ENCODE results near the gene SLC16A9. TPM values are rescaled to one million over a fixed set of nuclear protein-coding genes. Genes with fewer than 3 reads are reported as not detected.
"Not testable (repeated sequence)": the region's sequence is repeated elsewhere in the genome, so short reads cannot be mapped to it uniquely, and the experiment has no call there.

The SLC16A9 gene
- total RNA-seq, 3 donors from 2014 or later = 7.2 to 34.9 (median 28.8) TPM

DNA sequence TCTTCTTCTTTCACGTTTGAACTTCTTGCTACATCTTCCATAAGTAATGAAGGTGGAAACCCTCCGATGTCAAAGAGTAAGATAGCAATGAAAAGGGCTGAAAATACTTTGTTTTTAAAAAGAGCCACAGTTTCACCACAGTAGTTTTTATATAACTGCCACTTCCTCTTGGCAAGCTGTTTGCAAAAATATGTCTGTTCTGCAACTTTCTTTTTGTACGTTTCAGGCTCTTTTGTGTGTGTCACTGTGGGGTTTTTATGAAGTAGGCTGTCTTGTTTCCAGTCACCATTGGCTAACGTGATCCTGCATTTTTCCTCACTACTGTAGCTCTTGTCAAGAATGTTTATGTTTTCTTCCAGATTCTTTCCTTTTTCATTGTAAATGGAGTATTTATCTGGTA lies 55.6 kb downstream of the SLC16A9 start:
- Histone ChIP-seq H3K4me1 (ENCODE audit: low read depth) (no peaks in the 10 kb centered on the region), H3K36me3 (ENCODE audit: low read depth) (no peaks in the 10 kb centered on the region), H3K4me3 (no peak overlapping the region), H3K9me3 (no peaks in the 10 kb centered on the region)
- no peak for TF ChIP-seq CTCF (IDR thresholded peaks at IDR 0.05)
- intact Hi-C loops (cut with DNase I, micrococcal nuclease) = no loop called here
- ATAC-seq (no peak), DNase-seq (no peak)

DNA sequence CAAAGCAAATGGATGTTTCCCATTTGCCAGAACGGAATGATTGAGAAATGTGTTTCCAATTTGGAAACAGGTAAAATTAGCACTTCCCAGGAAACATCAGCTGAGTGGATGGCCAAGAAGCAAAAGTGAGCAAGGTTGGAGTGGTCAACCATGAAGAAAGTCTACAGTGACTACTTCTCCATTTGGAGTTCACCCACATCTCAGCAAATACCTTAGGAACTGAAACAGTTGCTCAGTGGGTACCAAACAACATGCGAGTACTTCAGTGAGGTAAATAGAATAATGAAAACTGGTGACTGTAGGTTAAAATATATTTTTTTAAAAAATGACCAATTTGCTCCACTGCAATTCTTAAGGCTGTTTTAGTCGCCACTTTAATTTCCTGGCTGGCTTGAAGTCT lies 57.7 kb downstream of the SLC16A9 start:
- DNase-seq (no peak), ATAC-seq (no peak)
- Histone ChIP-seq H3K36me3 (ENCODE audit: low read depth) (no peaks in the 10 kb centered on the region), H3K9me3 (no peaks in the 10 kb centered on the region), H3K4me3 (no peak overlapping the region), H3K4me1 (ENCODE audit: low read depth) (no peaks in the 10 kb centered on the region)
- intact Hi-C loops (cut with DNase I, micrococcal nuclease) = no loop called here
- no peak for TF ChIP-seq CTCF (IDR thresholded peaks at IDR 0.05)

- H3K36me3 ChIP-seq (ENCODE audit: low read depth) = no peaks in the 10 kb centered on the region
- DNase-seq (no peak), ATAC-seq (no peak)
- H3K4me1 ChIP-seq (ENCODE audit: low read depth) = no peaks in the 10 kb centered on the region
- TF ChIP-seq CTCF (IDR thresholded peaks at IDR 0.05) = no peak
- no peak overlapping the region for H3K4me3 ChIP-seq
- intact Hi-C loops (cut with DNase I, micrococcal nuclease) = no loop called here
- peaks cover 10% of the 10 kb centered on the region for H3K9me3 ChIP-seq
Observed at GRCh38 chr10:59649606-59650346, 59.9 kb downstream of the SLC16A9 start.

DNA sequence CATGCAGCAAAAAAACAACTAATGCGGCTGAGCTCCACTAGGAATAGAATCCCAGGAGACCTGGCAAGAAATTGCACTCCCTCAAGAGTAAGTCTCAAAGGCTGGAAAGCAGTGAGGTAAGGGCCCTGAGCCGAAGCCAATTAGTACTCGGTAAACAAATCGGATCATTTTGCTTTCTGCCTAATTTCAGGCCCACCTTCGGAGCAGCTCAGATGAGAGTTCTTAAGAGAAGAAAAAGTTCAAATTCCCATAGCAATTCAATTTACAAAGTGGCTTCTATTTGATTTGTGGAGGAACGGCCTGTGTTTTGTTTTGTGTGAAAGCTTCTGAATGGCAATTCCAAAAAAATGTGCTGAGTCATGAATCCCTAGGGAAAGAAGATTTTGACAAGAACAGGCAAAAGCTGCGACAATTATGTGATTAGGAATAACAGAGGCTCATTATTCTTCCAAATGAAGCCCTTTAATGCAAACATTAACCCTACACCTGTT lies 60.9 kb downstream of the SLC16A9 start:
- no peak for TF ChIP-seq CTCF (IDR thresholded peaks at IDR 0.05)
- Histone ChIP-seq H3K4me3 (no peak overlapping the region), H3K4me1 (ENCODE audit: low read depth) (no peaks in the 10 kb centered on the region), H3K9me3 (peaks cover 10% of the 10 kb centered on the region), H3K36me3 (ENCODE audit: low read depth) (no peaks in the 10 kb centered on the region)
- intact Hi-C loops (cut with DNase I, micrococcal nuclease) = no loop called here
- ATAC-seq (no peak), DNase-seq (no peak)

GRCh38 chr10:59644841-59645240 lies 64.8 kb downstream of the SLC16A9 start:
- DNase-seq (no peak), ATAC-seq (no peak)
- TF ChIP-seq CTCF (IDR thresholded peaks at IDR 0.05) = no peak
- no peaks in the 10 kb centered on the region for H3K4me1 ChIP-seq (ENCODE audit: low read depth)
- no peaks in the 10 kb centered on the region for H3K36me3 ChIP-seq (ENCODE audit: low read depth)
- H3K4me3 ChIP-seq = no peak overlapping the region
- H3K9me3 ChIP-seq = peaks cover 10% of the 10 kb centered on the region
- intact Hi-C loops (cut with DNase I, micrococcal nuclease) = no loop called here

DNA sequence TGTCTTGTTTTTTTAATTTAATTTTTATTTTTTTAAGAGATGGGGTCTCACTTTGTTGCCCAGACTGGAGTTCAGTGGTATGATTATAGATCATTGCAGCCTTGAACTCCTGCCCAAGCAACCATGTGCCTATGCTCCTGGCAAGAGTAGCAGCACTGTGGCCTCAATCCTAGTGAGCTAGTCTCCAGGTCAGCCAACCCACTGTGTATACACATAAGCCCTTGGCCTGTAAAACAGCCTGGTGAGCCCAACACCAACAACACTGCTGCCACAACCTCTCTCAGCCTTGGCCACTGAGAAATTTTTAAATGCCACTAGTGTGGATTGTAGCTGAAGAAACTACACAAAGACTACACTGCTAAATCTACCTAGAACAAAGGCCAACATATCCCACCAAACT lies 68.0 kb downstream of the SLC16A9 start:
- DNase-seq; H3K36me3 ChIP-seq (ENCODE audit: low read depth); H3K4me3 ChIP-seq; intact Hi-C loops (cut with DNase I, micrococcal nuclease); H3K4me1 ChIP-seq (ENCODE audit: low read depth); ATAC-seq: not testable (repeated sequence)
- H3K9me3 ChIP-seq = peaks cover 10% of the 10 kb centered on the region

Measured in mucosa of descending colon (tissue), 3 donors.